IMR-90 (cell line): ENCODE measurements around the gene TICAM1. TPM values are rescaled to one million over a fixed set of nuclear protein-coding genes. Genes with fewer than 3 reads are reported as not detected.
"Not testable (repeated sequence)": the region's sequence is repeated elsewhere in the genome, so short reads cannot be mapped to it uniquely, and the experiment has no call there.

Experiments
- ATAC-seq: fragments of 200-7000 bp; cut with Tn5 transposase; 2 replicates; pipeline ENCODE4 v1.9.1; 2020; ENCODE audit warnings: low read depth, mild to moderate bottlenecking, moderate library complexity
- BruUV-seq: library from RNA; stranded (reverse); fragments of 400-500 nt; replicated peaks from 2 replicates; lab custom pipeline; 2021; lab: Mats Ljungman, UMichigan
- CTCF ChIA-PET: fragments of 300-600 bp; formaldehyde crosslinking; extraction: SDS; loops from one replicate; lab custom pipeline; 2021; ENCODE audit warnings: antibody characterized with exemption; lab: Yijun Ruan, JAX
- POLR2A ChIA-PET: fragments of 300-600 bp; sonication (Branson Sonifier 250); formaldehyde crosslinking; loops from one replicate; lab custom pipeline; 2022; ENCODE audit warnings: antibody characterized with exemption; ENCODE audit not compliant: unreplicated experiment; lab: Charles Lee
- DNase-seq: peaks from one replicate; pipeline ENCODE4 v3.0.0; 2013
- H2AFZ ChIP-seq: replicated peaks from 2 replicates; pipeline ENCODE3; 2013; ENCODE audit warnings: low read length, mild to moderate bottlenecking; ENCODE audit not compliant: poor library complexity
- H2AK5ac ChIP-seq: 2 replicates; pipeline ENCODE4 v1.6.1; 2013; ENCODE audit warnings: low read depth, low read length, inconsistent platforms
- H2AK9ac ChIP-seq: replicated peaks from 2 replicates; pipeline ENCODE3; 2013; ENCODE audit warnings: mild to moderate bottlenecking, low read depth, low read length, moderate library complexity; ENCODE audit not compliant: poor library complexity
- H2BK120ac ChIP-seq: 2 replicates; pipeline ENCODE4 v1.6.1; 2013; ENCODE audit warnings: low read depth, low read length, inconsistent platforms
- H2BK15ac ChIP-seq: 3 replicates; pipeline ENCODE4 v1.6.1; 2013; ENCODE audit warnings: low read depth, low read length, inconsistent platforms
- H2BK20ac ChIP-seq: 2 replicates; pipeline ENCODE4 v1.6.1; 2013; ENCODE audit warnings: low read depth, mild to moderate bottlenecking, inconsistent platforms, low read length, moderate library complexity
- H2BK5ac ChIP-seq: 2 replicates; pipeline ENCODE4 v1.6.1; 2013; ENCODE audit warnings: mild to moderate bottlenecking, low read depth, low read length, inconsistent platforms; ENCODE audit not compliant: poor library complexity, severe bottlenecking
- H3K14ac ChIP-seq: replicated peaks from 2 replicates; pipeline ENCODE4 v1.6.1; 2013; ENCODE audit warnings: low read depth, low read length, inconsistent platforms
- H3K18ac ChIP-seq: 2 replicates; pipeline ENCODE4 v1.6.1; 2013; ENCODE audit warnings: low read depth, low read length, control low read depth
- H3K23ac ChIP-seq: 2 replicates; pipeline ENCODE4 v1.6.1; 2013; ENCODE audit warnings: low read depth, low read length, inconsistent platforms
- H3K27ac ChIP-seq: 2 replicates; pipeline ENCODE4 v1.5.1; 2013; ENCODE audit warnings: mild to moderate bottlenecking, control low read depth, low read length; ENCODE audit not compliant: insufficient read depth
- H3K27me3 ChIP-seq: 2 replicates; pipeline ENCODE4 v1.6.1; 2013; ENCODE audit warnings: low read length; ENCODE audit not compliant: control insufficient read depth, insufficient read depth
- H3K36me3 ChIP-seq: 2 replicates; pipeline ENCODE4 v1.6.1; 2013; ENCODE audit warnings: low read length, mixed read lengths; ENCODE audit not compliant: control insufficient read depth, insufficient read depth
- H3K4ac ChIP-seq: 2 replicates; pipeline ENCODE4 v1.6.1; 2013; ENCODE audit warnings: low read depth, low read length, inconsistent platforms
- H3K4me1 ChIP-seq: 2 replicates; pipeline ENCODE4 v1.6.1; 2013; ENCODE audit warnings: low read length, mixed read lengths; ENCODE audit not compliant: control insufficient read depth, insufficient read depth
- H3K4me2 ChIP-seq: 2 replicates; pipeline ENCODE4 v1.6.1; 2013; ENCODE audit warnings: low read depth, mild to moderate bottlenecking, control low read depth, low read length, moderate library complexity
- H3K4me3 ChIP-seq: 2 replicates; pipeline ENCODE4 v1.5.1; 2013; ENCODE audit warnings: low read depth, mild to moderate bottlenecking, control low read depth, low read length, moderate library complexity; ENCODE audit not compliant: insufficient read depth
- H3K56ac ChIP-seq: 2 replicates; pipeline ENCODE4 v1.6.1; 2013; ENCODE audit warnings: low read length, inconsistent platforms; ENCODE audit not compliant: insufficient read depth; ENCODE audit errors: extremely low read depth
- H3K79me1 ChIP-seq, 2 experiments: 2 replicates each; pipeline ENCODE4 v1.6.1; 2013; ENCODE audit warnings: low read length in 2 of 2, inconsistent platforms in 1 of 2, low read depth in 1 of 2
- H3K9ac ChIP-seq: 2 replicates; pipeline ENCODE4 v1.6.1; 2013; ENCODE audit warnings: low read depth, low read length, control low read depth
- H3K9me1 ChIP-seq: 2 replicates; pipeline ENCODE4 v1.6.1; 2013; ENCODE audit warnings: low read length, inconsistent platforms; ENCODE audit not compliant: insufficient read depth
- H3K9me3 ChIP-seq: 2 replicates; pipeline ENCODE4 v1.6.1; 2013; ENCODE audit warnings: low read length; ENCODE audit not compliant: control insufficient read depth, insufficient read depth
- H4K20me1 ChIP-seq: 2 replicates; pipeline ENCODE4 v1.6.1; 2013; ENCODE audit warnings: low read length, inconsistent platforms; ENCODE audit not compliant: insufficient read depth
- H4K5ac ChIP-seq: 2 replicates; pipeline ENCODE4 v1.6.1; 2013; ENCODE audit warnings: mild to moderate bottlenecking, low read depth, low read length, control low read depth
- H4K8ac ChIP-seq, 2 experiments: 2 replicates each; pipeline ENCODE4 v1.6.1; 2013; ENCODE audit warnings: low read depth in 2 of 2, low read length in 2 of 2, control low read depth in 1 of 2, inconsistent platforms in 1 of 2
- H4K91ac ChIP-seq: 2 replicates; pipeline ENCODE4 v1.6.1; 2013; ENCODE audit warnings: low read depth, low read length, inconsistent platforms; ENCODE audit not compliant: insufficient read depth
- MXI1 ChIP-seq: IDR thresholded peaks from 2 replicates; pipeline ENCODE4 v1.6.1; 2012; ENCODE audit warnings: low read depth, mild to moderate bottlenecking, low read length, moderate library complexity, borderline replicate concordance
- WGBS, 2 experiments: methylation state at CpG; one replicate each; pipeline versions ENCODE4 v1.1.5 to v1.1.7; 2013; ENCODE audit warnings: missing lambda C conversion rate in 2 of 2; ENCODE audit not compliant: insufficient read length in 1 of 2; ENCODE audit errors: extremely low coverage in 2 of 2; 5-methylcytosine and 5-hydroxymethylcytosine counted together
- dilution Hi-C: fragments of 300-500 bp; cut with HindIII; formaldehyde crosslinking; loops from one replicate; pipeline ENCODE4 v1.14.3; 2018; ENCODE audit warnings: low sequenced_read_pairs; ENCODE audit not compliant: unreplicated experiment
- in situ Hi-C: fragments of 300-500 bp; cut with MboI; formaldehyde crosslinking; loops from 3 replicates; pipeline ENCODE4 v1.14.3; 2019; ENCODE audit warnings: low sequenced_read_pairs, inconsistent platforms, mixed read lengths
- intact Hi-C: fragments of 100-400 bp; cut with micrococcal nuclease; formaldehyde crosslinking; loops from 2 replicates; pipeline ENCODE4 v1.10.0; 2022
- polyA plus RNA-seq, 3 experiments: library from polyadenylated mRNA; depleted of rRNA; stranded (reverse); fragments of >200 nt; gene quantifications; 2 replicates each; pipeline ENCODE4 v1.2.3, GENCODE V29; 2012; ENCODE audit warnings: low replicate concordance in 1 of 3
- total RNA-seq: library from RNA; depleted of rRNA; stranded (reverse); fragments of >200 nt; gene quantifications from 2 replicates; pipeline ENCODE4 v1.2.3, GENCODE V29; 2012

The TICAM1 gene
- total and polyA plus RNA-seq, 2 of the 4 experiments (the other 2 are of a cell fraction), result 0.90 to 9.2 TPM

- H3K18ac ChIP-seq, ATAC-seq, DNase-seq, POLR2A ChIA-PET, H3K23ac ChIP-seq, H2BK20ac ChIP-seq, H2BK120ac ChIP-seq, H3K56ac ChIP-seq, H3K4me1 ChIP-seq, BruUV-seq, dilution Hi-C loops, H3K9me1 ChIP-seq, H3K9me3 ChIP-seq, H2BK15ac ChIP-seq, intact Hi-C loops, H3K27me3 ChIP-seq, H4K20me1 ChIP-seq: not testable (repeated sequence)
- peak overlapping the region; percentile 74 for H3K9ac ChIP-seq
- H2AFZ ChIP-seq, result peak overlapping the region; percentile 89
- in situ Hi-C loops, result loop anchor here (5.0 kb wide), 1 partner anchor 60 kb away; no protein-coding TSS in a partner anchor
- peak overlapping the region; percentile 85 for H2BK5ac ChIP-seq
- CTCF ChIA-PET, result interaction anchor here (0.6 to 2.0 kb wide), 5 partner anchors 8 to 74 kb away, joined by 3 to 17 read pairs (median 4); no protein-coding TSS in a partner anchor
- H2AK9ac ChIP-seq, result peak overlapping the region; percentile 94
- WGBS, 2 experiments, result 2% methylated on average over 22 of the region's 75 CpGs; no CpG with 5 or more reads in 1 of the 2 experiments
- peak; percentile 44; the same call in 1 of the 2 replicates for TF ChIP-seq MXI1
- peak overlapping the region; percentile 68 for H3K4ac ChIP-seq
- peak overlapping the region; percentile 51; the same call in 1 of the 2 replicates for H3K14ac ChIP-seq
- peaks cover 15 to 46% of the 10 kb centered on the region in 2 experiments; a peak in 3 of 4 replicates for H3K79me1 ChIP-seq
- peak overlapping the region; percentile 66 for H3K4me3 ChIP-seq
- H2AK5ac ChIP-seq, result 0 out of 2 replicates have a peak overlapping the region, but pooled peaks have one; percentile 30
- peak overlapping the region; percentile 21; the same call in 1 of the 2 replicates for H4K5ac ChIP-seq
- H3K36me3 ChIP-seq, result peaks cover 21% of the 10 kb centered on the region
- H3K4me2 ChIP-seq, result peak overlapping the region; percentile 89
- H4K91ac ChIP-seq, result peak overlapping the region; percentile 51; the same call in 1 of the 2 replicates
- peak overlapping the region in 1 of 2 experiments; percentile 83; a peak in 2 of 4 replicates for H4K8ac ChIP-seq
- H3K27ac ChIP-seq, result peak overlapping the region; percentile 77
Observed at GRCh38 chr19:4792019-4792865, 39.3 kb downstream of the TICAM1 start.
